Breast epithelium (tissue), 4 donors: ENCODE measurements around the gene CBX5. TPM values are rescaled to one million over a fixed set of nuclear protein-coding genes. Genes with fewer than 3 reads are reported as not detected.
A peak's percentile ranks its signal among the peaks of the same experiment; 100 is the strongest.

ENCODE experiments used
- DNase-seq, 2 donors: peaks; one replicate each; pipeline ENCODE4 v3.0.0-alpha.2; 2019; ENCODE audit warnings: low spot score in 2 of 2
- H3K27ac ChIP-seq, 2 donors: fragments of 200-600 bp; sonication (generic) in 1 of 2; one replicate each; pipeline ENCODE4 v1.5.1; 2016 to 2019; ENCODE audit warnings: mild to moderate bottlenecking in 1 of 2
- H3K27me3 ChIP-seq, 2 donors: fragments of 200-600 bp; sonication (generic) in 1 of 2; one replicate each; pipeline versions ENCODE4 v1.5.1 to v1.6.0; 2017 to 2019; ENCODE audit warnings: control low read depth in 1 of 2, mild to moderate bottlenecking in 1 of 2
- H3K36me3 ChIP-seq: fragments of 200-600 bp; one replicate; pipeline ENCODE4 v1.5.1; 2019
- H3K4me1 ChIP-seq, 2 donors: fragments of 200-600 bp; sonication (generic); one replicate each; pipeline ENCODE4 v1.5.1; 2016 to 2019; ENCODE audit warnings: control low read depth in 1 of 2
- H3K4me3 ChIP-seq, 3 donors: fragments of 200-600 bp; sonication (generic); 1 replicate in 2 of 3; 2 replicates in 1 of 3; pipeline ENCODE4 v1.5.1; 2016 to 2019; ENCODE audit warnings: mild to moderate bottlenecking in 3 of 3, moderate library complexity in 2 of 3
- H3K9me3 ChIP-seq, 2 donors: fragments of 200-600 bp; sonication (generic) in 1 of 2; one replicate each; pipeline ENCODE4 v1.5.1; 2016 to 2019; ENCODE audit warnings: control low read depth in 1 of 2
- CTCF ChIP-seq, 3 donors: fragments of 450-650 bp; IDR thresholded peaks; one replicate each; pipeline ENCODE4 v1.5.1; 2016 to 2017; ENCODE audit warnings: antibody characterized with exemption in 3 of 3, mild to moderate bottlenecking in 3 of 3, moderate library complexity in 3 of 3
- POLR2A ChIP-seq: fragments of 450-650 bp; IDR thresholded peaks from one replicate; pipeline ENCODE4 v1.6.1; 2016; ENCODE audit warnings: antibody characterized with exemption, mild to moderate bottlenecking, moderate library complexity
- POLR2AphosphoS5 ChIP-seq, 3 donors: sonication (generic); formaldehyde crosslinking; IDR thresholded peaks; one replicate each; pipeline ENCODE4 v1.6.1; 2017; ENCODE audit warnings: antibody characterized with exemption in 3 of 3
- intact Hi-C: fragments of 100-400 bp; cut with DNase I; formaldehyde crosslinking; loops from one replicate; pipeline ENCODE4 v1.15.1; 2023; ENCODE audit warnings: low total_unique reads
- total RNA-seq, 3 donors: library from RNA; depleted of rRNA; stranded (reverse); fragments of >200 nt; gene quantifications; one replicate each; pipeline ENCODE4 v1.1.0, GENCODE V29; 2016

Gene CBX5
- total RNA-seq, 3 donors from 2014 or later: 22.4 to 45.8 (median 31.8) TPM

GRCh38 chr12:54266852-54267251, 13.1 kb downstream of the CBX5 start:
- no peaks in the 10 kb centered on the region for H3K36me3 ChIP-seq
- no peaks in the 10 kb centered on the region for H3K9me3 ChIP-seq
- intact Hi-C loops: no loop called here
- H3K4me3 ChIP-seq: no peak overlapping the region
- TF ChIP-seq POLR2A (no peak), CTCF (IDR thresholded peaks at IDR 0.05) (no peak), POLR2AphosphoS5 (IDR thresholded peaks at IDR 0.05) (no peak)
- DNase-seq: no peak
- no peak overlapping the region for H3K27ac ChIP-seq
- no peaks in the 10 kb centered on the region for H3K4me1 ChIP-seq
- no peaks in the 10 kb centered on the region for H3K27me3 ChIP-seq

- no peak for DNase-seq
- no peaks in the 10 kb centered on the region for H3K36me3 ChIP-seq
- H3K9me3 ChIP-seq: no peaks in the 10 kb centered on the region
- H3K27ac ChIP-seq: no peak overlapping the region
- intact Hi-C loops: no loop called here
- no peak overlapping the region for H3K4me3 ChIP-seq
- H3K4me1 ChIP-seq: no peaks in the 10 kb centered on the region
- no peaks in the 10 kb centered on the region for H3K27me3 ChIP-seq
- TF ChIP-seq CTCF (IDR thresholded peaks at IDR 0.05): no peak
- TF ChIP-seq POLR2AphosphoS5 (IDR thresholded peaks at IDR 0.05): no peak
- TF ChIP-seq POLR2A: no peak
Measured at GRCh38 chr12:54265364-54265812, 14.5 kb downstream of the CBX5 start.

- Histone ChIP-seq H3K4me3 (no peak overlapping the region), H3K4me1 (peaks cover 0 to 11% of the 10 kb centered on the region in 2 donors), H3K27ac (no peak overlapping the region), H3K9me3 (no peaks in the 10 kb centered on the region), H3K27me3 (no peaks in the 10 kb centered on the region), H3K36me3 (no peaks in the 10 kb centered on the region)
- intact Hi-C loops: no loop called here
- TF ChIP-seq CTCF (IDR thresholded peaks at IDR 0.05) (no peak), POLR2A (no peak), POLR2AphosphoS5 (IDR thresholded peaks at IDR 0.05) (no peak)
- no peak for DNase-seq
Measured at GRCh38 chr12:54262403-54262925, 17.5 kb downstream of the CBX5 start.

GRCh38 chr12:54261815-54262402, 18.0 kb downstream of the CBX5 start:
- no peaks in the 10 kb centered on the region for H3K9me3 ChIP-seq
- H3K4me1 ChIP-seq: peaks cover 0 to 11% of the 10 kb centered on the region in 2 donors
- TF ChIP-seq POLR2A (no peak), POLR2AphosphoS5 (IDR thresholded peaks at IDR 0.05) (no peak), CTCF (IDR thresholded peaks at IDR 0.05) (no peak)
- H3K27ac ChIP-seq: peak overlapping the region in 1 of 2 donors; percentile 10
- no peaks in the 10 kb centered on the region for H3K36me3 ChIP-seq
- intact Hi-C loops: no loop called here
- no peak overlapping the region for H3K4me3 ChIP-seq
- H3K27me3 ChIP-seq: no peaks in the 10 kb centered on the region
- DNase-seq: no peak

GRCh38 chr12:54259194-54260011, 20.5 kb downstream of the CBX5 start:
- no peaks in the 10 kb centered on the region for H3K9me3 ChIP-seq
- DNase-seq: peak in 1 of 2 donors; percentile 67
- H3K27me3 ChIP-seq: no peaks in the 10 kb centered on the region
- no peaks in the 10 kb centered on the region for H3K36me3 ChIP-seq
- peak overlapping the region; percentile 25 to 60 (median 46) for H3K4me3 ChIP-seq
- peaks cover 0 to 11% of the 10 kb centered on the region in 2 donors for H3K4me1 ChIP-seq
- intact Hi-C loops: no loop called here
- TF ChIP-seq CTCF (IDR thresholded peaks at IDR 0.05): no peak
- peak in 1 of 3 donors; percentile 29 for TF ChIP-seq POLR2AphosphoS5 (IDR thresholded peaks at IDR 0.05)
- no peak for TF ChIP-seq POLR2A
- peak overlapping the region; percentile 81 to 85 for H3K27ac ChIP-seq
